Measurements from ENCODE around the gene FMN1. TPM values are rescaled to one million over a fixed set of nuclear protein-coding genes. Genes with fewer than 3 reads are reported as not detected.

FMN1 gene
- total RNA-seq, 1 experiment from 2014 or later = 4.5 TPM

GRCh38 chr15:32967521-32967920 is 227.0 kb downstream of the FMN1 start (continued):
- TF ChIP-seq ATF1 (CRISPR knock-in tag; IDR thresholded peaks at IDR 0.05) (no peak), NFATC4 (CRISPR knock-in tag; IDR thresholded peaks at IDR 0.05) (no peak), SP1 (CRISPR knock-in tag; conservative IDR thresholded peaks at IDR 0.05) (no peak), ZNF425 (CRISPR knock-in tag; conservative IDR thresholded peaks at IDR 0.05) (no peak), FOXP1 (CRISPR knock-in tag; IDR thresholded peaks at IDR 0.05; ENCODE audit: borderline replicate concordance) (no peak), MLX (CRISPR knock-in tag; IDR thresholded peaks at IDR 0.05) (no peak)

GRCh38 chr15:32966512-32966911 is 228.0 kb downstream of the FMN1 start:
- Mint-ChIP-seq H3K4me3 (no peak overlapping the region), H3K27ac (no peak overlapping the region), H3K9me3 (no peaks in the 10 kb centered on the region), H3K4me1 (peaks cover 4% of the 10 kb centered on the region), H3K27me3 (ENCODE audit: low read depth) (no peaks in the 10 kb centered on the region), H3K36me3 (no peaks in the 10 kb centered on the region)
- TF ChIP-seq CREB1 (CRISPR knock-in tag; IDR thresholded peaks at IDR 0.05) (no peak), ZNF416 (CRISPR knock-in tag; IDR thresholded peaks at IDR 0.05) (no peak), ZSCAN18 (CRISPR knock-in tag; IDR thresholded peaks at IDR 0.05) (no peak), OVOL2 (CRISPR knock-in tag; IDR thresholded peaks at IDR 0.05; ENCODE audit: borderline replicate concordance) (no peak), IRF2 (CRISPR knock-in tag; IDR thresholded peaks at IDR 0.05; ENCODE audit: borderline replicate concordance, low read depth) (no peak), PREB (CRISPR knock-in tag; IDR thresholded peaks at IDR 0.05; ENCODE audit: borderline replicate concordance) (no peak), JAZF1 (CRISPR knock-in tag; IDR thresholded peaks at IDR 0.05) (no peak), ZNF232 (CRISPR knock-in tag; IDR thresholded peaks at IDR 0.05) (no peak), MXD4 (CRISPR knock-in tag; IDR thresholded peaks at IDR 0.05; ENCODE audit: borderline replicate concordance) (no peak), SOX15 (CRISPR knock-in tag; IDR thresholded peaks at IDR 0.05) (no peak), GABPB1 (CRISPR knock-in tag; IDR thresholded peaks at IDR 0.05) (no peak), ZNF317 (CRISPR knock-in tag; IDR thresholded peaks at IDR 0.05; ENCODE audit: borderline replicate concordance, low read depth) (no peak), PRDM15 (CRISPR knock-in tag; IDR thresholded peaks at IDR 0.05) (no peak), ZNF219 (CRISPR knock-in tag; IDR thresholded peaks at IDR 0.05; ENCODE audit: borderline replicate concordance) (no peak), ATF3 (CRISPR knock-in tag; conservative IDR thresholded peaks at IDR 0.05) (no peak), EMX1 (CRISPR knock-in tag; IDR thresholded peaks at IDR 0.05) (no peak), HMGXB4 (CRISPR knock-in tag; IDR thresholded peaks at IDR 0.05) (no peak), NR1H2 (CRISPR knock-in tag; IDR thresholded peaks at IDR 0.05) (no peak)
- no peak for DNase-seq (ENCODE audit: low spot score)
- ATAC-seq = no peak
- ChIA-PET CTCF (no interaction called here), POLR2A (no interaction called here)
